Stimulated activated CD8-positive, alpha-beta memory T cell treated with anti-CD3 and anti-CD28 coated beads, Interleukin-12 subunit alpha, Interleukin-12 subunit beta, amount 100 ng/mL, for 24 hours (primary cell): Measurements from ENCODE around the gene ATPAF1.
"Not testable (repeated sequence)": the region's sequence is repeated elsewhere in the genome, so short reads cannot be mapped to it uniquely, and the experiment has no call there.

Experiments
- DNase-seq: peaks from one replicate; pipeline ENCODE4 v3.0.0-alpha.2; 2020; ENCODE audit errors: extremely low read depth

Gene ATPAF1

GRCh38 chr1:46681333-46682034 lies 13.3 kb upstream of the ATPAF1 start:
- no peak for DNase-seq

GRCh38 chr1:46679789-46680573 lies 11.8 kb upstream of the ATPAF1 start:
- no peak for DNase-seq

DNA sequence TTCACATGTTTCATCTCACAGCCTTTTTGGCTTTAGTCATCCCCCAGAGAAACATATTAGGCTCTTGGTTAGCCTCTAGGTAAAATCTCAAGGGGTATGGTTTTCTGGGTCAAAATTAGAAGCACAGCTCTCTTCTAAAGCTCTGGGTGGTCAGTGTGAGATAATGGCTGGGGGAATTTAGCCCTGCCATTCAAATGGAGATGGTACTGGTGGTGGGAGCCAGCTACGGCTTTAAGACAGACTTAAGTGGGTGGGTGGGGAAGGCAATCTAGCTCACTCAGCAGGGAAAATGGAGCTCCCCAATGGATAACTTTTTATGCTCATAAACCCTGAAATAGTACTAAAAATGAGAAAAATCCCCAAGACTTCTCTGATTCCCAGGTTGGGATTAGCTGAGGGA lies 9.2 kb upstream of the ATPAF1 start:
- DNase-seq: no peak

- DNase-seq: no peak
Observed at GRCh38 chr1:46676531-46676930, 8.4 kb upstream of the ATPAF1 start.

DNA sequence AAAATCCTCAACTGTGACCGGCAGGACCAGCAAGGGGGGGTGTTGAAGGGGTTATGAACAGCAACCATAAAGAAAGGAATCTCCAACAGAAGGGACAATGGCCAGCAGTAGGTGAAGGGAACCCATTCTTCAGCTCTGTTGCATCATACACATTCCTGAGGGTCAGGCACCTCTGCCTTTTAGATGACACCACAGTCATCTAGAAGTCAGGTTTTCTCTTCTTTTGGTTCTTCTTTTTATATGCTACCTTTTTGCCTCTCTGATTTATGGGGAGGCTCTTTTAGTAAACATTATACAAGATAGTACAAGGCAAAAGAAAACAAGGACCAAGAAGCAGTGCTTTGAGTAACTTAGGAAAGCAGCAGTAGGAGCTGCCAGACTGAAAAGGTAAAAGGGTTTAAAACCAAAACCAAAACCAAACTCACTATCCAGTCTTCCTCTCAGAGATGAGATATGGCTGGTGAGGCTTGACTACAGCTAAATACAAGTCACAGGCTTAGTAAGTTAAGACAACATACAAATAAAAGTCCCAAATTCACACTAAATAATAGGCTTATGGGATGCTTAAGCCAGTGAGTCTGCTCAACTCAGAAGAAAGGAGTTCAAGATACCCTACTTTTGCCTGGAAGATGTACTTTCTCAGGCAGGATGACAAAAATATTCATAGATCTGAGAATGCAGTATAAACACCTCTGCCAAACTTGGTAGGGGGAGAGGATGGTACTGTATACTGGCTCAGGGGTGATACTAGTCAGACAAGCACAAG lies 7.6 kb upstream of the ATPAF1 start:
- DNase-seq: no peak

- no peak for DNase-seq
Observed at GRCh38 chr1:46673749-46674182, 5.6 kb upstream of the ATPAF1 start.

GRCh38 chr1:46672696-46673095 lies 4.5 kb upstream of the ATPAF1 start:
- DNase-seq: no peak

GRCh38 chr1:46671554-46671953 lies 3.4 kb upstream of the ATPAF1 start, which contains the start of gene TEX38:
Gene TEX38 (plus strand): TSS chr1:46671854. CDS start chr1:46671935, 81 bp downstream.
- no peak for DNase-seq

GRCh38 chr1:46670134-46670533 lies 2.0 kb upstream of the ATPAF1 start:
- DNase-seq: no peak

- DNase-seq: no peak
Observed at GRCh38 chr1:46665983-46666382, 2.2 kb downstream of the ATPAF1 start.

DNA sequence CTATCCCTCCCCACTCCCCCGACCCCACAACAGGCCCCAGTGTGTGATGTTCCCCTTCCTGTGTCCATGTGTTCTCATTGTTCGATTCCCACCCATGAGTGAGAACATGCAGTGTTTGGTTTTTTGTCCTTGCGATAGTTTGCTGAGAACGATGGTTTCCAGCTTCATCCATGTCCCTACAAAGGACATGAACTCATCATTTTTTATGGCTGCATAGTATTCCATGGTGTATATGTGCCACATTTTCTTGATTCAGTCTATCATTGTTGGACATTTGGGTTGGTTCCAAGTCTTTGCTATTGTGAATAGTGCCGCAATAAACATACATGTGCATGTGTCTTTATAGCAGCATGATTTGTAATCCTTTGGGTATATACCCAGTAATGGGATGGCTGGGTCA lies 5.2 kb downstream of the ATPAF1 start:
- DNase-seq: not testable (repeated sequence)

- DNase-seq: not testable (repeated sequence)
Observed at GRCh38 chr1:46660116-46660515, 8.0 kb downstream of the ATPAF1 start.

DNA sequence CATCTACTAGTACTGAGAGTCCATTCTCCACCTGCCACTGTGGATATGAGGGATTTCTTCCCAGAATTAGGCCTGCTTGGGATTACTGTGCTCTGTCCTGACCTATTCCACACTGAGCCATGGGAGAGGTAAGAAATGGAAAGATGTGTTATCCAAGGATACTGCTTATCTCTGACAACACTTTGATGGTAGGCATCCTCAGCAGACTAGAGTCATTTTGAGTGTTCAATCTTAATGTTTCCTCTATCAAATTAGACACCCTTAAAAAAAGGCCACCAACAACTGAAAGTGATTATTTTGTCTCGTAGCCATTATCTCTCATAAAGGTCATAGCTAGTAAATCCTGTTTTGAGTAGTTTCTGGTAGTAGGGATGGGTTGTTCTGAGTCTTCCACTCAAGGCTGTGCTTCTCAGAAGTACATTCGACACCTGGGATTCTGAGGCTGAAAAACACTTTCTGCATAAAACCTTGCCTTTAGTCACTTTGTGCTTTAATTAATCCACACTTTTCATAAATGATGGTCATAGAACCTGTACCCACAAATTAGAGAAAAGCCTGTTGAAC lies 8.8 kb downstream of the ATPAF1 start:
- DNase-seq: no peak

GRCh38 chr1:46657775-46658174 lies 10.4 kb downstream of the ATPAF1 start:
- DNase-seq: no peak

GRCh38 chr1:46656643-46657042 lies 11.5 kb downstream of the ATPAF1 start:
- no peak for DNase-seq

GRCh38 chr1:46655848-46656247 lies 12.3 kb downstream of the ATPAF1 start:
- DNase-seq: no peak

- not testable (repeated sequence) for DNase-seq
Observed at GRCh38 chr1:46654698-46655097, 13.5 kb downstream of the ATPAF1 start.

DNA sequence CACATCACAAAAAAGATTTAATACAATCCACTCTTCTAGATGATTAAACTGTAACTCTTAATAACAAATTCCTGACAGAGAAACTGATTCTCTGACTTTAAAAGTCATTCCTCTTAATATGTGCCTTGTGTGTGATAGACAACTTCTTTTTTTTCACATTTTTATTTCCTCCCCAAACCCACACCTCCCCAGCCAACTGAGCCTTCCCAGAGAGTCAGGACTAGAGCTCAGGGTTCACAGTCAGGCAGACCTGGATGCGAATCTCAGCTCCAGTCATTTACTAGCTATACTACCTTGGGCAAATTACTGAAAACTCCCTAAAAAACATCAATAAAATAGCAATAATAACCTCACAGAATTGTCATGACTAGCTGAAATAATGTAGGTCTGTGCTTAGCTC lies 14.2 kb downstream of the ATPAF1 start:
- no peak for DNase-seq

GRCh38 chr1:46653405-46653958 lies 14.7 kb downstream of the ATPAF1 start:
- no peak for DNase-seq

GRCh38 chr1:46652321-46653100 lies 15.7 kb downstream of the ATPAF1 start:
- no peak for DNase-seq

- not testable (repeated sequence) for DNase-seq
Observed at GRCh38 chr1:46651152-46651551, 17.0 kb downstream of the ATPAF1 start.
